ENCODE results near the gene KIF2A.

GRCh38 chr5:62268234-62268633, 37.8 kb upstream of the KIF2A start:
- TF ChIP-seq, protein P1, sequence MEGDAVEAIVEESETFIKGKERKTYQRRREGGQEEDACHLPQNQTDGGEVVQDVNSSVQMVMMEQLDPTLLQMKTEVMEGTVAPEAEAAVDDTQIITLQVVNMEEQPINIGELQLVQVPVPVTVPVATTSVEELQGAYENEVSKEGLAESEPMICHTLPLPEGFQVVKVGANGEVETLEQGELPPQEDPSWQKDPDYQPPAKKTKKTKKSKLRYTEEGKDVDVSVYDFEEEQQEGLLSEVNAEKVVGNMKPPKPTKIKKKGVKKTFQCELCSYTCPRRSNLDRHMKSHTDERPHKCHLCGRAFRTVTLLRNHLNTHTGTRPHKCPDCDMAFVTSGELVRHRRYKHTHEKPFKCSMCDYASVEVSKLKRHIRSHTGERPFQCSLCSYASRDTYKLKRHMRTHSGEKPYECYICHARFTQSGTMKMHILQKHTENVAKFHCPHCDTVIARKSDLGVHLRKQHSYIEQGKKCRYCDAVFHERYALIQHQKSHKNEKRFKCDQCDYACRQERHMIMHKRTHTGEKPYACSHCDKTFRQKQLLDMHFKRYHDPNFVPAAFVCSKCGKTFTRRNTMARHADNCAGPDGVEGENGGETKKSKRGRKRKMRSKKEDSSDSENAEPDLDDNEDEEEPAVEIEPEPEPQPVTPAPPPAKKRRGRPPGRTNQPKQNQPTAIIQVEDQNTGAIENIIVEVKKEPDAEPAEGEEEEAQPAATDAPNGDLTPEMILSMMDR (conservative IDR thresholded peaks at IDR 0.05 in 1 of 2, IDR thresholded peaks at IDR 0.05 in 1 of 2; ENCODE audit: extremely low read depth in 1 of 2, insufficient read depth in 1 of 2, low read depth in 1 of 2, low read length in 2 of 2): no peak
- TF ChIP-seq EZH2 (IDR thresholded peaks at IDR 0.05; ENCODE audit: borderline replicate concordance, low read length): no peak
